Activated naive CD8-positive, alpha-beta T cell treated with anti-CD3 and anti-CD28 coated beads, Interleukin-2, amount 10 ng/mL, durations not matched to agents 7 days and 5 days (primary cell): ENCODE data around the gene COL20A1. TPM values are rescaled to one million over a fixed set of nuclear protein-coding genes. Genes with fewer than 3 reads are reported as not detected.
"Not testable (repeated sequence)": the region's sequence is repeated elsewhere in the genome, so short reads cannot be mapped to it uniquely, and the experiment has no call there.

ENCODE experiments used
- ATAC-seq: fragments of 150-1000 bp; cut with Tn5 transposase; one replicate; pipeline ENCODE4 v1.10.0; 2021; ENCODE audit warnings: low read depth, moderate library complexity
- POLR2A ChIA-PET: fragments of 350-600 bp; sonication (Branson Sonifier 250); formaldehyde crosslinking; loops from one replicate; lab custom pipeline; 2021; ENCODE audit warnings: antibody characterized with exemption; lab: Charles Lee
- DNase-seq: peaks from one replicate; pipeline ENCODE4 v3.0.0; 2021
- H3K27ac Mint-ChIP-seq: one replicate; pipeline ENCODE4 v1.8.0; 2022; ENCODE audit warnings: mild to moderate bottlenecking, mixed read lengths
- H3K27me3 Mint-ChIP-seq: one replicate; pipeline ENCODE4 v1.8.0; 2022; ENCODE audit warnings: mild to moderate bottlenecking, moderate library complexity, mixed read lengths
- H3K36me3 Mint-ChIP-seq: one replicate; pipeline ENCODE4 v1.8.0; 2021; ENCODE audit warnings: mild to moderate bottlenecking, mixed read lengths
- H3K4me1 Mint-ChIP-seq: one replicate; pipeline ENCODE4 v1.8.0; 2021; ENCODE audit warnings: mixed read lengths
- H3K4me3 Mint-ChIP-seq: one replicate; pipeline ENCODE4 v1.8.0; 2022; ENCODE audit warnings: mild to moderate bottlenecking, moderate library complexity, mixed read lengths
- H3K9me3 Mint-ChIP-seq: one replicate; pipeline ENCODE4 v1.8.0; 2021; ENCODE audit warnings: mixed read lengths
- total RNA-seq, 2 experiments: library from RNA; stranded (reverse); gene quantifications; one replicate each; pipeline ENCODE4 v1.2.3, GENCODE V29; 2021

COL20A1 gene
- total RNA-seq, 2 experiments from 2014 or later = 0.26 TPM; not detected in 1

DNA sequence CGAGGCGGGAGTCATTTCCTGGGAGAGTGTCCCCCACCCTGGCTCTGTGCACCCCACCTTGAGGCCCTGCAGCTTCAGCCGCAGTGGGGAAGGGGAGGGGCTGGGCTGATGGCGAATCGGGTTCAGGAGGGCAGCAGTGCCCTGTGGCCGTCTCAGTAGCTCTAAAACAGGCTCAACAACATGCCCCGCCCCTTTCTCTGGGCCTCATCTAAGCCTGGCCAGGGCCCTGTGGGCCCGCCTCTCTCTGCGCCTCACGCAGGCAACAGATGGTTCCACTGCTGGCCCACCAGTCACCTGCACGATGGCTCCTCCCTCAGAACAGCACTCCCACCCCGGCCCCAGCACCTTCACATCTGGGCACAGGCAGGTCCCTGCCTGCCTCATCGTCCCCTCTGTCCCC is 38.0 kb downstream of the COL20A1 start:
- no peak overlapping the region for H3K4me3 Mint-ChIP-seq
- POLR2A ChIA-PET = no interaction called here

DNA sequence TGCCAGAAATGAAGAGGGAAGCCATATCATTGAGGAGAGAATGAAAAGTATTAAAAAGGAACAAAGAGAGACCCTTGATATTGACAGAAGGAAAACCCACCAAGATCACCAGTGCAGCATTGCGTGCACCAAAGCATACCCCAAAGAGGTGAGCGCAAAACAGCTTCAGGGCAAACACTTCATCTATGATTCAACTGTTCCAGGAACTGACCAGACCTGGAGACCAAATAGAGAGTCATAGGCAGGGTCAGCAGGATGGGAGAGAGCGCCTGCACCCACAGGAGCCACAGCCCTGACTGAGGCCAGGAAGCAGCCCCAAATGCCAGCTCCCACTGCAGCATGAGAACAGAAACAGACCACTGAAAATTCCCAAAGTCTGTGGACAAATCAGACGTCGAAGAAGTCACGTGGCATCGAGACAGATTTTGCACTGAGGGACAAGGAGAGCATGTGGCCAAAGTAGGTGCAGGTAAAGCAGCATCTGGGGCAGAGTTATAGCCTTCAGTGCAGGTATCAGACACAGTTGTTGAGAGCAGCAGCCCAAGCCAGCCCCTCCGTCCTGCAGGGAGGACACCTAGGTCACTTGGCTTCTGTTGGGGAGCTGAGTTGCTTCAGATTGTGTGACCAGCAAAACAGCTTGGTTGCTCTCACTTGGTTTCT is 38.9 kb downstream of the COL20A1 start:
- Mint-ChIP-seq H3K36me3 (peaks cover 2% of the 10 kb centered on the region), H3K27ac (no peak overlapping the region), H3K4me1 (no peaks in the 10 kb centered on the region), H3K9me3 (peaks cover 7% of the 10 kb centered on the region), H3K4me3 (no peak overlapping the region), H3K27me3 (peaks cover 8% of the 10 kb centered on the region)
- ATAC-seq = no peak
- POLR2A ChIA-PET = no interaction called here
- no peak for DNase-seq

More for the DNA sequence above, 38.0 kb downstream of the COL20A1 start:
- H3K4me1 Mint-ChIP-seq = no peaks in the 10 kb centered on the region
- peaks cover 7% of the 10 kb centered on the region for H3K9me3 Mint-ChIP-seq
- DNase-seq = no peak
- peaks cover 5% of the 10 kb centered on the region for H3K27me3 Mint-ChIP-seq
- no peak overlapping the region for H3K27ac Mint-ChIP-seq
- peaks cover 2% of the 10 kb centered on the region for H3K36me3 Mint-ChIP-seq
- ATAC-seq = no peak

DNA sequence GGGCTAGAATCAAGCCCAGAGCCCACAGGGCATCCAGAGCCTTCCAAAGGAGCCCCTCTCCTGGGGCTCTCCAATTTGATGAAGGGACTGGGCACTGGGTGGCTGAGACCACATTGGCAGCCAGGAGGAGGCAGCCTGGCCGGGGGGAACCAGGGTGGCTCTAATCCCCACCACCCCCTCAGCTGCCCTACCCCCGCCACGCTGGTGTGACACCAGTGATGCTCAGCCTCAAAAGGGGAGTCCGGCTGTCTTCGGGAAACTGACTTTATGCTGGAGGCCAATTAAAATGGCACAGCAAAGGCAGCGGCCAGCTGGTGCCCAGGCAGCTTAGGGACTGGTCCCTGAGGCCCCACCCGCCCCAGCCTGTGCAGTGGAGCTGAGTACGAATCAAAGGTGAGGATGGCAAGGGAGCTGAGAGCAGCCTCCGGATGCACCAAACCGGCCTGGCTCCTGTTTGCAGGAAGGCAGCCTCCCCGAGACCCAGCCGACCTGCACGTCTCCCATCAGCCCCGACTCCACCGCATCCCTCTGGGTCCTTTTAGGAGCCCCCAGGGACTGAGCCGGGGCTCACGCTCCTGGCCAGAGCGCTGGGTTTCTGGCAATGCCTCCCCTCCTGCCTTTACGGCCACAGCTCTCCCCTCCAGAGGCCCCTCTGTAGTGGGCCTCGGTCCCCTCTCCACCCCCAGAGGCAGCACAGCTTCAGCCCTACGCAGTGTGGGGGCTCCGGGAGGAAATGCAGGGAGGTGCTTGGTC is 39.7 kb downstream of the COL20A1 start:
- DNase-seq = no peak
- H3K27me3 Mint-ChIP-seq = peaks cover 14% of the 10 kb centered on the region
- peaks cover 7% of the 10 kb centered on the region for H3K9me3 Mint-ChIP-seq
- H3K4me3 Mint-ChIP-seq = no peak overlapping the region
- ATAC-seq = no peak
- POLR2A ChIA-PET = no interaction called here
- H3K27ac Mint-ChIP-seq = no peak overlapping the region
- H3K36me3 Mint-ChIP-seq = peaks cover 2% of the 10 kb centered on the region
- H3K4me1 Mint-ChIP-seq = no peaks in the 10 kb centered on the region

DNA sequence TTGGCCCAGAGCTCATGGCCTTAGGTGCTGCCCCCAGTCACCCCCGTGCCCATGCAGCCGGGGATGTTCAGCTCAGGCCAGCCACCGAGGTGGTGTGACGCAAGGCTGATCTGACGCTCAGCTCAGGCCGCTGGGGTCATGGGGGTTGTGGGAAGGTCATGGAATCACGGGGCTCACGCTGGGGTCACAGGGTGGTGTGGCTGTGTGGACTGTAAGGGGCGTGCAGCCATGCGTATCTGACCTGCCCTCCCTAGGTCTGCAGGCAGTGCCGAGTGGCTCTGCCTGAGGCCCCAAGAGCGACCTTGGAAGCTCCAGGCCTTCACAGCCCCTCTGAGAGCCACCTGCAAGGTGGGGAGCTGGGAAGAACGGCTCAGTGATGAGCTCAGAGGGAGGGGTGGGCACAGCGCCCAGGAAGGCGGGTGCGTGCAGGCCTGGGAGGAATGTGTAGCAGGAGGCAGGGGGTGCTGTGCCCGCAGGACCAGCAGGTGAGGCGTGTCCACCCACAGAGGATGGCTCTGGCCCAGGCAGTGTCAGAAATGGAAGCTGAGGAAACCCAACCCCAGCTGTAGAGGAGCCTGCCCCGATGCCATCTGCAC is 40.4 kb downstream of the COL20A1 start:
- Mint-ChIP-seq H3K9me3 (peaks cover 7% of the 10 kb centered on the region), H3K27me3 (peaks cover 14% of the 10 kb centered on the region), H3K27ac (no peak overlapping the region), H3K4me3 (no peak overlapping the region), H3K36me3 (peaks cover 2% of the 10 kb centered on the region), H3K4me1 (no peaks in the 10 kb centered on the region)
- POLR2A ChIA-PET = no interaction called here
- ATAC-seq = no peak
- no peak for DNase-seq

DNA sequence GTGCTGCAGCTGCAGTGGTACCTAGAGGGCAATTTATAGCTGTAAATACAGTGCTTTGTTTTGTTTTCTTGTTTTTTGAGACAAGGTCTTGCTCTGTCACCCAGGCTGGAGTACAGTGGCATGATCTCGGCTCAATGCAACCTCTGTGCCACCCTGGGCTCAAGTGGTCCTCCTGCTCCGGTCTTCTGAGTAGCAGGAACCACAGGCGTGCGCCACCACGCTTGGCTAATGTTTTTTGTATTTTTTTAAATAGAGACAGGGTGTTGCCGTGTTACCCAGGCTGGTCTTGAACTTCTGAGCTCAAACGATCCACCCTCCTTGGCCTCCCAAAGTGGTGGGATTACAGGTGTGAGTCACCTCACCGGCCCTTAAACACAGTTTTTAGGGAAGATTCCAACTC is 41.4 kb downstream of the COL20A1 start:
- H3K27me3 Mint-ChIP-seq = peaks cover 14% of the 10 kb centered on the region
- DNase-seq (no peak), ATAC-seq (no peak)
- peaks cover 10% of the 10 kb centered on the region for H3K9me3 Mint-ChIP-seq
- H3K4me3 Mint-ChIP-seq = no peak overlapping the region
- H3K36me3 Mint-ChIP-seq = peaks cover 2% of the 10 kb centered on the region
- H3K27ac Mint-ChIP-seq = no peak overlapping the region
- POLR2A ChIA-PET = no interaction called here
- H3K4me1 Mint-ChIP-seq = no peaks in the 10 kb centered on the region

DNA sequence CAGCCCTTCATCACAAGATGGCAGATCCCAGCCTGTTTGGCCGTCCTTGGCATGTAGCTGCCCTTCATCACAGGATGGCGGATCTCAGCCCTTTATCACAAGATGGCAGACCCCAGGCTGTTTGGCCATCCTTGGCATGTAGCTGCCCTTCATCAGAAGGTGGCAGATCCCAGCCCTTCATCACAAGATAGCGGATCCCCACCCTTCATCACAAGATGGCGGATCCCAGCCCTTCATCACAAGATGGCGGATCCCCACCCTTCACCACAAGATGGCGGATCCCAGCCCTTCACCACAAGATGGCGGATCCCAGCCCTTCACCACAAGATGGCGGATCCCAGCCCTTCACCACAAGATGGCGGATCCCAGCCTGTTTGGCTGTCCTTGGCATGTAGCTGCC is 42.1 kb downstream of the COL20A1 start:
- H3K4me3 Mint-ChIP-seq, H3K36me3 Mint-ChIP-seq, H3K27ac Mint-ChIP-seq, POLR2A ChIA-PET, DNase-seq, H3K4me1 Mint-ChIP-seq, ATAC-seq: not testable (repeated sequence)
- Mint-ChIP-seq H3K9me3 (peaks cover 13% of the 10 kb centered on the region), H3K27me3 (peaks cover 14% of the 10 kb centered on the region)

DNA sequence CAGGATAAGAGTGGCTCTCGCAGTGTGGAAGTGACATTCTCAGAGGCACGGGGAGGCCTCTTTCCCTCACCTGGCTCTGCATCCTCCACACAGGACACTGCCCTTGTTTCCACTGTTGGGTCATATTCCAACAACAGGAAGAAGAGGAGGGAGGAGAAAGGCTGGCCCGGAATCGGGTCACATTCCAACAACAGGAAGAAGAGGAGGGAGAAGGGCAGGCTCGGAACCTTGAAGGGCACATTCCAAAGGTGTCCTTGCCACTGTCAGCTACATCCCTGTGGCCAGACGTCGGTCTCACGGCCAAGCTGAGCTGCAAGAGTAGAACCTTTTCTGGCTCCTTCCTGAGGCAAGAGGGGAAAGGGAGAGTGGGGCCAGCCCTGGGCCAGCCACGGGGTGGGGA is 42.7 kb downstream of the COL20A1 start:
- no peak for DNase-seq
- POLR2A ChIA-PET = no interaction called here
- peaks cover 13% of the 10 kb centered on the region for H3K9me3 Mint-ChIP-seq
- no peak for ATAC-seq
- H3K4me1 Mint-ChIP-seq = no peaks in the 10 kb centered on the region
- peaks cover 2% of the 10 kb centered on the region for H3K36me3 Mint-ChIP-seq
- no peak overlapping the region for H3K27ac Mint-ChIP-seq
- H3K4me3 Mint-ChIP-seq = no peak overlapping the region
- H3K27me3 Mint-ChIP-seq = peaks cover 14% of the 10 kb centered on the region

DNA sequence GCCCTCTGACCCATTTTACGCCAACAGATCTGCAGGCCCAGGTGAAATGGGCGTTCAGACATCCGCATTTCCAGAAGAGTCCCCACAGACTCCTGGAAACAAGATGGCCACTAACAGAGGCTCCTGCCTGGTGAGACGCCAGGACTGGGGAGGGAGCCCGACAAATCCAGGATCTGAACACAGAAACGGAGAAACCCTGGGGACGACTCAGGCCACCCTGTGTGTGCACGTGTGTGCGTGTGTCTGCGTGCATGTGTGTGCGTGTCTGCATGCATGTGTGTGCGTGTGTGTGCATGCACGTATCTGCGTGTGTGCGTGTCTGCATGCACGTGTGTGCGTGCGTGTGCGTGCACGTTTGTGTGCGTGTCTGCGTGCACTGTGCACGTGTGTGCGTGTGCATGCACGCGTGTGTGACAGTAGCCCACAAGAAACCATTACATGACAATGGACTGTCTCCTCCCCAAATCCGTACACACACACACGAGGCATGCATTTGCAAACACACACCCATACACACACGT is 43.3 kb downstream of the COL20A1 start:
- Mint-ChIP-seq H3K36me3 (peaks cover 2% of the 10 kb centered on the region), H3K4me1 (no peaks in the 10 kb centered on the region), H3K9me3 (peaks cover 14% of the 10 kb centered on the region), H3K4me3 (no peak overlapping the region), H3K27ac (no peak overlapping the region), H3K27me3 (peaks cover 14% of the 10 kb centered on the region)
- no peak for ATAC-seq
- POLR2A ChIA-PET = no interaction called here
- no peak for DNase-seq

DNA sequence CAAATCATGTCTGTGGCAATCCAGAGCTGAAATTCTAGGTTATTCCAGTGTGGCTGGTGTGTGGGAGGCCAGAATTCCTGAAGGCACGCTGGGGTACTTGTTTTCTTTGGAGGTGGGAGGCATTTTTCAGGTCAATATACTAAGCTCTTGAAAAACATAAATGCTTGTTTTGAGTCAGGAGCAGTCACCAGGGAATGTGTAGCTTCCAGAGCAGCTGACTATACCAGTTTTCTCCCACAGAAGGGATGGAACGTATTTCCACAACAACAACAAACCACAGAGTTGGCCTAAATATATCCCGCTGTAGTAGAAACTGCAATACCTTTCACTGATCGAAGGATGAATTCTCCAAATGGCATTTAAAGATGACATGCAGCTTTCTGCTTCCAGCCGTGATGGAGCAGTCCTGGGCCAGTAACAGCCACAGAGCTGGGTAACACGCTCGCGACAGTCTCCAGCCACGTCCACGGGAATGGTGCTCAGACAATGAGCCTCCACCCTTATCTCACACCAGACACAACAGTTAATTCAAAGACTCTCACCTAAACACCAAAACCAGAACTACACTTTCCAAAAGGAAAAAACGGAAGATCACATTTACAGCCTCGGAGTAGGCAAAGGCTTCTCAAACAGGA is 44.9 kb downstream of the COL20A1 start:
- H3K27me3 Mint-ChIP-seq = peaks cover 12% of the 10 kb centered on the region
- no peak overlapping the region for H3K27ac Mint-ChIP-seq
- POLR2A ChIA-PET = no interaction called here
- DNase-seq (no peak), ATAC-seq (no peak)
- H3K9me3 Mint-ChIP-seq = peaks cover 8% of the 10 kb centered on the region
- no peaks in the 10 kb centered on the region for H3K36me3 Mint-ChIP-seq
- no peaks in the 10 kb centered on the region for H3K4me1 Mint-ChIP-seq
- H3K4me3 Mint-ChIP-seq = no peak overlapping the region

DNA sequence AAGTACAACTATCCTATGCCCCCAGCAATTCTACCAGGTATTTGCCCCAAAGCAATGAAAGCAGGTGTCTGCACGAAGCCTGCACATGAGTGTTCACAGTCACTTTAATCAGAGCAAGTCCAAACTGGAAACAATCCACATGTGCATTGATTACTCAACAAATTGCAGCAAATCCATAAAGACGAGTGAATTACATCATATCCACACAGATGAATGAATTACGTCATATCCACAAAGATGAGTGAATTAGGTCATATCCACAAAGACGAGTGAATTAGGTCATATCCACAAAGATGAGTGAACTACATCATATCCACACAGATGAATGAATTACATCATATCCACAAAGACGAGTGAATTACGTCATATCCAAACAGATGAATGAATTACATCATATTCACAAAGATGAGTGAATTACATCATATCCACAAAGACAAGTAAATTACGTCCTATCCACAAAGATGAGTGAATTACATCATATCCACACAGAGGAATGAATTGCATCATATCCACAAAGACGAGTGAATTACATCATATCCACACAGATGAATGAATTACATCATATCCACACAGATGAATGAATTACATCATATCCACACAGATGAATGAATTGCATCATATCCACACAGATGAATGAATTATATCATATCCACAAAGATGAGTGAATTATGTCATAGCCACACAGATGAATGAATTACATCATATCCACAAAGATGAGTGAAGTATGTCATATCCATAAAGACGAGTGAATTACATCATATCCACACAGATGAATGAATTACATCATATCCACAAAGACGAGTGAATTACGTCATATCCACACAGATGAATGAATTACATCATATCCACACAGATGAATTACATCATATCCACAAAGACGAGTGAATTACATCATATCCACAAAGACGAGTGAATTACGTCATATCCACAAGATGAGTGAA is 46.4 kb downstream of the COL20A1 start:
- H3K36me3 Mint-ChIP-seq, POLR2A ChIA-PET, H3K4me1 Mint-ChIP-seq, H3K9me3 Mint-ChIP-seq, ATAC-seq, H3K27ac Mint-ChIP-seq, DNase-seq, H3K4me3 Mint-ChIP-seq: not testable (repeated sequence)
- H3K27me3 Mint-ChIP-seq = peaks cover 12% of the 10 kb centered on the region

DNA sequence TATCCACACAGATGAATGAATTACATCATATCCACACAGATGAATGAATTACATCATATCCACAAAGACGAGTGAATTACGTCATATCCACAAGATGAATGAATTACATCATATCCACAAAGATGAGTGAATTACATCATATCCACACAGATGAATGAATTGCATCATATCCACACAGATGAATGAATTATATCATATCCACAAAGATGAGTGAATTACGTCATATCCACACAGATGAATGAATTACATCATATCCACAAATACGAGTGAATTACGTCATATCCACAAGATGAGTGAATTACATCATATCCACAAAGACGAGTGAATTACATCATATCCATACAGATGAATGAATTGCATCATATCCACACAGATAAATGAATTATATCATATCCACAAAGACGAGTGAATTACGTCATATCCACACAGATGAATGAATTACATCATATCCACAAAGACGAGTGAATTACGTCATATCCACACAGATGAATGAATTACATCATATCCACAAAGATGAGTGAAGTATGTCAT is 47.2 kb downstream of the COL20A1 start:
- H3K4me1 Mint-ChIP-seq, H3K27ac Mint-ChIP-seq, POLR2A ChIA-PET, H3K4me3 Mint-ChIP-seq, DNase-seq, ATAC-seq, H3K36me3 Mint-ChIP-seq, H3K9me3 Mint-ChIP-seq: not testable (repeated sequence)
- peaks cover 12% of the 10 kb centered on the region for H3K27me3 Mint-ChIP-seq

DNA sequence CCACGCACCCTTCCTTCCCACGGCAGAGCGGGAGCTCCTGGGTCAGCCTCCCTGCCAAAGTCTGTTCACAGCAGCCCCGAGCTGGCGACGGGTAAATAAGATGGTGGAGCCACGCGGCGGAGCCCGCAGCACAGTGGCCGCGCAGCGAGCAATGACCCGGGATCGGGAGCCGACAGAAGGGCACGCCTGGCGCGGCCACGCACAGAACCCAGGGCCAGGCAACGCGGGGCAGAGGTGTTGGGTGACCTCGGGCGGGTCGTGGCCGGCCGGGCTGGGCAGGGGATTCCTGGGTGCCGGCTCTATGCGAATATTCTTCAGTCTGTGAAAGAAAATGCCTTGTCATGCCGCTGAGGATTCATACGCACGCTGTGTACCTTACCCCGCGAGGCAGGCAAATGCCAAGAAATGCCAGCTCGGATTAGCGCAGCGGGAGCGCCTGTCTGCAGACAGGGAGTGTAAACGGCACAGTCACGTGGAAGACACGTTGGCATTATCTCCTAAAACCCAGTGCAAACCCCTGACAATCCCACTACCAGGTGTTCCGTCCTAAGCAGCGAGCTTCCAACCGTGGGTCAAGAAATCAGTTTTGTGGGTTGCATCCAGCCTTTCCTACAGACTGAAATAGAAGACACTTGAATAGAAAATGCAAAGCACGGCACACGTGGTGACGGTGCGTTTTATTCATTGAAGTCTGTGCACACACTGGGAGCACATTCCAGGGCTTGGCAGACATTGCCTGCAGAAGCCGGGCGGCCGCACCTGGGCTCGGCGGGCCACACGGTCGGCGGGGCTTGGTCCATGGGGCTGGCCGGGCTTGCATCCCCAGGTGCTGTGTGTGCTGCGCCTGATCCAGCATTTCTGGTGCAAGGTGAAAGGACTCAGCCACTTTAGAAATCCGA is 49.8 kb downstream of the COL20A1 start:
- Mint-ChIP-seq H3K4me1 (no peaks in the 10 kb centered on the region), H3K27me3 (no peaks in the 10 kb centered on the region), H3K36me3 (no peaks in the 10 kb centered on the region), H3K27ac (no peak overlapping the region), H3K9me3 (peaks cover 8% of the 10 kb centered on the region), H3K4me3 (no peak overlapping the region)
- POLR2A ChIA-PET = no interaction called here
- ATAC-seq (no peak), DNase-seq (no peak)
